H1 (cell line): Measurements from ENCODE around the gene CACNA2D3. TPM values are rescaled to one million over a fixed set of nuclear protein-coding genes. Genes with fewer than 3 reads are reported as not detected.

Source experiments
- ASH2L ChIP-seq: fragments of 200-600, 300-600 bp; sonication (generic); IDR thresholded peaks from one replicate; pipeline ENCODE4 v1.7.1; 2017; ENCODE audit warnings: low read length
- ATF2 ChIP-seq: IDR thresholded peaks from 2 replicates; pipeline ENCODE4 v1.6.1; 2012; ENCODE audit warnings: low read length, inconsistent platforms
- BCL11A ChIP-seq, 2 experiments: IDR thresholded peaks; one replicate each; pipeline ENCODE4 v1.6.1; 2011; ENCODE audit warnings: low read depth in 2 of 2, low read length in 2 of 2, mild to moderate bottlenecking in 2 of 2
- CHD7 ChIP-seq: fragments of 300-600 bp; sonication (generic); IDR thresholded peaks from 2 replicates; pipeline ENCODE4 v1.7.1; 2012; ENCODE audit warnings: low read length, moderate library complexity, mild to moderate bottlenecking, inconsistent platforms; ENCODE audit not compliant: insufficient replicate concordance
- FOSL1 ChIP-seq: IDR thresholded peaks from 2 replicates; pipeline ENCODE4 v1.6.1; 2011; ENCODE audit warnings: mild to moderate bottlenecking, low read depth, low read length, moderate library complexity; ENCODE audit not compliant: insufficient read depth
- POLR2AphosphoS5 ChIP-seq: IDR thresholded peaks from 2 replicates; pipeline ENCODE4 v1.6.1; 2011; ENCODE audit warnings: low read depth, low read length
- RFX5 ChIP-seq: IDR thresholded peaks from 2 replicates; pipeline ENCODE4 v1.6.1; 2011; ENCODE audit warnings: low read depth, low read length, improper control_type of control experiment, borderline replicate concordance
- SIN3A ChIP-seq, 2 experiments: IDR thresholded peaks in 1 of 2; conservative IDR thresholded peaks in 1 of 2; 2 replicates each; pipeline ENCODE4 v1.6.1; 2011 to 2012; ENCODE audit warnings: low read length in 2 of 2, improper control_type of control experiment in 1 of 2, low read depth in 1 of 2, mild to moderate bottlenecking in 1 of 2
- SIRT6 ChIP-seq: IDR thresholded peaks from one replicate; pipeline ENCODE4 v1.7.1; 2012; ENCODE audit warnings: low read length, inconsistent platforms
- YY1 ChIP-seq: IDR thresholded peaks from 2 replicates; pipeline ENCODE4 v1.6.1; 2011; ENCODE audit warnings: low read depth, mild to moderate bottlenecking, low read length
- ZNF274 ChIP-seq: IDR thresholded peaks from 2 replicates; pipeline ENCODE4 v1.7.0; 2012; ENCODE audit warnings: low read length, borderline replicate concordance; ENCODE audit errors: extremely low read depth
- polyA plus RNA-seq, 7 experiments: library from polyadenylated mRNA; depleted of rRNA in 3 of 7; stranded (reverse) in 5 of 7; unstranded in 2 of 7; fragments of >200 nt in 5 of 7; fragments of 200-250 nt in 2 of 7; gene quantifications; 1 replicate in 5 of 7; 2 replicates in 1 of 7; 4 replicates in 1 of 7; pipeline versions ENCODE4 v1.2.1 to v1.2.3, GENCODE V29; 2011 to 2013; ENCODE audit warnings: missing spikeins in 2 of 7, mixed read lengths in 2 of 7
- total RNA-seq: library from RNA; stranded (reverse); fragmentation: NEBNext Ultra II Directional; extraction: Animal tissue kit (Norgen Biotek cat#: 25700); gene quantifications from 2 replicates; pipeline ENCODE4 v1.2.1, GENCODE V29; 2021

CACNA2D3 gene
- total and polyA plus RNA-seq, 2 of the 8 experiments (the other 6 are each of a cell fraction or from before 2014, with no cell fraction given): 1.5 to 1.8 TPM

- TF ChIP-seq CHD7: no peak
- TF ChIP-seq ZNF274: no peak
- TF ChIP-seq SIN3A (conservative IDR thresholded peaks at IDR 0.05 in 1 of 2, IDR thresholded peaks at IDR 0.05 in 1 of 2; ENCODE audit: low read depth in 1 of 2, low read length in 2 of 2): no peak
- TF ChIP-seq ATF2: no peak
- no peak for TF ChIP-seq POLR2AphosphoS5
- TF ChIP-seq FOSL1: no peak
- no peak for TF ChIP-seq BCL11A (IDR thresholded peaks at IDR 0.05; ENCODE audit: low read depth in 2 of 2, low read length in 2 of 2)
- no peak for TF ChIP-seq RFX5
- no peak for TF ChIP-seq ASH2L
- TF ChIP-seq SIRT6: no peak
- TF ChIP-seq YY1: no peak
Observed at GRCh38 chr3:54817628-54818027, 695.3 kb downstream of the CACNA2D3 start (continued).
